NCI-H1436 treated with DMSO at 0.1 percent for 48 hours (cell line): ENCODE results near the gene PHKA1.
A peak's percentile ranks its signal among the peaks of the same experiment; 100 is the strongest.
"Not testable (repeated sequence)": the region's sequence is repeated elsewhere in the genome, so short reads cannot be mapped to it uniquely, and the experiment has no call there.

ENCODE experiments used
- DNase-seq: peaks from one replicate; lab custom pipeline; 2025; lab: John Stamatoyannopoulos, UW

Gene PHKA1

GRCh38 chrX:72713599-72714477, at the start of gene PHKA1:
PHKA1 (minus strand) TSS chrX:72714306; CDS start chrX:72713880, 426 bp downstream.
- not testable (repeated sequence) for DNase-seq

- not testable (repeated sequence) for DNase-seq
Observed at GRCh38 chrX:72760454-72760853, 46.3 kb upstream of the PHKA1 start.

GRCh38 chrX:72748545-72748944, 34.4 kb upstream of the PHKA1 start:
- DNase-seq = not testable (repeated sequence)

- DNase-seq = not testable (repeated sequence)
Observed at GRCh38 chrX:72745546-72745945, 31.4 kb upstream of the PHKA1 start.

- DNase-seq = no peak
Observed at GRCh38 chrX:72735561-72735960, 21.5 kb upstream of the PHKA1 start.

- DNase-seq = not testable (repeated sequence)
Observed at GRCh38 chrX:72733636-72734035, 19.5 kb upstream of the PHKA1 start.

GRCh38 chrX:72727846-72728245, 13.7 kb upstream of the PHKA1 start:
- DNase-seq = no peak

- no peak for DNase-seq
Observed at GRCh38 chrX:72716766-72717165, 2.7 kb upstream of the PHKA1 start.

- DNase-seq = no peak
Observed at GRCh38 chrX:72715546-72715945, 1.4 kb upstream of the PHKA1 start.

GRCh38 chrX:72714478-72714916, 391 bp upstream of the PHKA1 start:
- DNase-seq = peak; percentile 13

- DNase-seq = no peak
Observed at GRCh38 chrX:72713130-72713529, 976 bp downstream of the PHKA1 start.

GRCh38 chrX:72712094-72712755, 1.9 kb downstream of the PHKA1 start:
- no peak for DNase-seq

GRCh38 chrX:72705814-72706213, 8.3 kb downstream of the PHKA1 start:
- DNase-seq = no peak

GRCh38 chrX:72705111-72705510, 9.0 kb downstream of the PHKA1 start:
- no peak for DNase-seq

- DNase-seq = no peak
Observed at GRCh38 chrX:72694170-72694569, 19.9 kb downstream of the PHKA1 start.

GRCh38 chrX:72693477-72693876, 20.6 kb downstream of the PHKA1 start:
- no peak for DNase-seq

GRCh38 chrX:72687396-72687795, 26.7 kb downstream of the PHKA1 start:
- DNase-seq = no peak

GRCh38 chrX:72685810-72686456, 28.2 kb downstream of the PHKA1 start:
- no peak for DNase-seq

GRCh38 chrX:72685018-72685417, 29.1 kb downstream of the PHKA1 start:
- DNase-seq = no peak

- DNase-seq = no peak
Observed at GRCh38 chrX:72683631-72684030, 30.5 kb downstream of the PHKA1 start.

GRCh38 chrX:72676465-72676864, 37.6 kb downstream of the PHKA1 start:
- no peak for DNase-seq

- not testable (repeated sequence) for DNase-seq
Observed at GRCh38 chrX:72673951-72674350, 40.2 kb downstream of the PHKA1 start.

GRCh38 chrX:72669508-72669907, 44.6 kb downstream of the PHKA1 start:
- DNase-seq = not testable (repeated sequence)
